ENCODE measurements around the gene USP50. TPM values are rescaled to one million over a fixed set of nuclear protein-coding genes. Genes with fewer than 3 reads are reported as not detected.

Gene USP50
- total RNA-seq, 1 donor from 2014 or later, result 1.1 TPM

Other genes starting within 250 kb of the USP50 start
- 17.1 TPM for gene GABPB1, start 191.5 kb downstream of the USP50 start, total RNA-seq
- gene USP8, start 122.3 kb downstream of the USP50 start, total RNA-seq, result 77.9 TPM
- gene TRPM7, start 140.1 kb upstream of the USP50 start, total RNA-seq, result 57.8 TPM
- 117 TPM for gene SPPL2A, start 219.0 kb upstream of the USP50 start, total RNA-seq